ENCODE data around the gene ACSL4. TPM values are rescaled to one million over a fixed set of nuclear protein-coding genes. Genes with fewer than 3 reads are reported as not detected.

ACSL4 gene
- total RNA-seq, 1 donor from 2014 or later = 39.8 TPM

- Histone ChIP-seq H3K27ac (no peak overlapping the region), H3K27me3 (no peaks in the 10 kb centered on the region), H3K4me1 (no peaks in the 10 kb centered on the region), H3K36me3 (no peaks in the 10 kb centered on the region), H3K4me3 (no peak overlapping the region), H3K9me3 (no peaks in the 10 kb centered on the region)
- intact Hi-C loops (cut with DNase I) = no loop called here
- TF ChIP-seq CTCF (IDR thresholded peaks at IDR 0.05) = no peak
- no peak for TF ChIP-seq POLR2A (IDR thresholded peaks at IDR 0.05)
- no peak for TF ChIP-seq POLR2AphosphoS5 (IDR thresholded peaks at IDR 0.05; ENCODE audit: insufficient read depth in 1 of 2, low read depth in 1 of 2)
- DNase-seq (ENCODE audit: extremely low spot score in 2 of 2) = no peak
Observed at GRCh38 chrX:109619771-109620170, 113.3 kb downstream of the ACSL4 start.

GRCh38 chrX:109614951-109615350, 118.1 kb downstream of the ACSL4 start:
- Histone ChIP-seq H3K4me3 (no peak overlapping the region), H3K9me3 (no peaks in the 10 kb centered on the region), H3K27me3 (no peaks in the 10 kb centered on the region), H3K36me3 (no peaks in the 10 kb centered on the region), H3K4me1 (no peaks in the 10 kb centered on the region), H3K27ac (no peak overlapping the region)
- TF ChIP-seq CTCF (IDR thresholded peaks at IDR 0.05) (no peak), POLR2A (IDR thresholded peaks at IDR 0.05) (no peak), POLR2AphosphoS5 (IDR thresholded peaks at IDR 0.05; ENCODE audit: insufficient read depth in 1 of 2, low read depth in 1 of 2) (no peak)
- intact Hi-C loops (cut with DNase I) = no loop called here
- DNase-seq (ENCODE audit: extremely low spot score in 2 of 2) = no peak

GRCh38 chrX:109601486-109601885, 131.6 kb downstream of the ACSL4 start:
- intact Hi-C loops (cut with DNase I) = no loop called here
- no peak for TF ChIP-seq CTCF (IDR thresholded peaks at IDR 0.05)
- no peak for TF ChIP-seq POLR2A (IDR thresholded peaks at IDR 0.05)
- TF ChIP-seq POLR2AphosphoS5 (IDR thresholded peaks at IDR 0.05; ENCODE audit: insufficient read depth in 1 of 2, low read depth in 1 of 2) = no peak
- no peak overlapping the region for H3K27ac ChIP-seq
- no peaks in the 10 kb centered on the region for H3K36me3 ChIP-seq
- no peak overlapping the region for H3K4me3 ChIP-seq
- H3K27me3 ChIP-seq = no peaks in the 10 kb centered on the region
- DNase-seq (ENCODE audit: extremely low spot score in 2 of 2) = no peak
- H3K9me3 ChIP-seq = no peaks in the 10 kb centered on the region
- H3K4me1 ChIP-seq = no peaks in the 10 kb centered on the region

- intact Hi-C loops (cut with DNase I) = no loop called here
- no peaks in the 10 kb centered on the region for H3K4me1 ChIP-seq
- H3K27me3 ChIP-seq = no peaks in the 10 kb centered on the region
- TF ChIP-seq POLR2A (IDR thresholded peaks at IDR 0.05) (no peak), POLR2AphosphoS5 (IDR thresholded peaks at IDR 0.05; ENCODE audit: insufficient read depth in 1 of 2, low read depth in 1 of 2) (no peak), CTCF (IDR thresholded peaks at IDR 0.05) (no peak)
- H3K27ac ChIP-seq = no peak overlapping the region
- no peaks in the 10 kb centered on the region for H3K36me3 ChIP-seq
- H3K9me3 ChIP-seq = no peaks in the 10 kb centered on the region
- DNase-seq (ENCODE audit: extremely low spot score in 2 of 2) = no peak
- H3K4me3 ChIP-seq = no peak overlapping the region
Observed at GRCh38 chrX:109600237-109600651, 132.8 kb downstream of the ACSL4 start.

GRCh38 chrX:109596015-109596414, 137.0 kb downstream of the ACSL4 start:
- no peak for DNase-seq (ENCODE audit: extremely low spot score in 2 of 2)
- Histone ChIP-seq H3K27ac (no peak overlapping the region), H3K4me3 (no peak overlapping the region), H3K27me3 (no peaks in the 10 kb centered on the region), H3K36me3 (no peaks in the 10 kb centered on the region), H3K4me1 (no peaks in the 10 kb centered on the region), H3K9me3 (no peaks in the 10 kb centered on the region)
- intact Hi-C loops (cut with DNase I) = no loop called here
- no peak for TF ChIP-seq POLR2A (IDR thresholded peaks at IDR 0.05)
- TF ChIP-seq POLR2AphosphoS5 (IDR thresholded peaks at IDR 0.05; ENCODE audit: insufficient read depth in 1 of 2, low read depth in 1 of 2) = no peak
- no peak for TF ChIP-seq CTCF (IDR thresholded peaks at IDR 0.05)

Small RNA genes lying within 50 kb of the gene (small RNA-seq; reads per million reads assigned to genes)
- gene AL118496.2 (not detected), gene RF00019 (not detected)

Other genes with a start within 250 kb of the ACSL4 start
- 6.9 TPM for gene NXT2, start 196.4 kb downstream of the ACSL4 start, total RNA-seq
- 1.2 TPM for gene KCNE5, start 108.1 kb downstream of the ACSL4 start, total RNA-seq

All from vagina (tissue), 2 donors.